HFF-Myc (cell line): ENCODE measurements around the gene TENT4B.

Source experiments
- DNase-seq: peaks from one replicate; pipeline ENCODE4 v3.0.0-alpha.2; 2011; ENCODE audit warnings: low read depth; ENCODE audit errors: extremely low read depth
- H3K4me3 ChIP-seq: replicated peaks from 2 replicates; pipeline ENCODE4 v1.5.1; 2011; ENCODE audit warnings: low read depth, mild to moderate bottlenecking, control low read depth, low read length
- TF ChIP-seq, protein P1 (sequence below): IDR thresholded peaks from 2 replicates; pipeline ENCODE4 v1.5.1; 2012; ENCODE audit warnings: mild to moderate bottlenecking, low read depth, low read length, control low read depth; ENCODE audit errors: missing control alignments

TENT4B gene

DNA sequence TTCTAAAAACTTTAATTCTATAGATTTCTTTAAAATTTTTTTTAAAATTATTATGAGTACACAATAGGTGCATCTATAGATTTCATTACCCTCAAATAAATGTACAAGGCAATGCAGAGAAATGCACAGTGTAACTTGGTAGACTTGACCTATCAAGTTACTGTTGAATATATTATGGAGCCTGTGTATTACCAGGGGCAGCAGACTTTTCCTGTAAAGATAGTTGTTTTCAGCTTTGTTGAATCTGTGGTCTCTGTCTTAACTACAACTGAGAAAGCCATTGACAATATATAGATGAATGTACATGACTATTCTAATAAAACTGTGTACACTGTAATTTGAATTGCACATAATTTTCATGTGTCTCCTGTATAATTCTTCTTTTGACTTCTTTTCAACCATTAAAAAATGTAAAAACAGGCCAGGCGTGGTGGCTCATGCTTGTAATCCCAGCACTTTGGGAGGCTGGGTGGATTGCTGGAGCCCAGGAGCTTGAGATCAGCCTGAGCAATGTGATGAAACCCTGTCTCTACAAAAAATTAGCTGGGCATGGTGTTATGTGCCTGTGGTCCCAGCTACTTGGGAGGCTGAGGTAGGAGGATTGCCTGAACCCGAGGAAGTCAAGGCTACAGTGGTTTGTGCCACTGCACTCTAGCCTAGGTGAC is 39.4 kb downstream of the TENT4B start:
- TF ChIP-seq, protein P1, sequence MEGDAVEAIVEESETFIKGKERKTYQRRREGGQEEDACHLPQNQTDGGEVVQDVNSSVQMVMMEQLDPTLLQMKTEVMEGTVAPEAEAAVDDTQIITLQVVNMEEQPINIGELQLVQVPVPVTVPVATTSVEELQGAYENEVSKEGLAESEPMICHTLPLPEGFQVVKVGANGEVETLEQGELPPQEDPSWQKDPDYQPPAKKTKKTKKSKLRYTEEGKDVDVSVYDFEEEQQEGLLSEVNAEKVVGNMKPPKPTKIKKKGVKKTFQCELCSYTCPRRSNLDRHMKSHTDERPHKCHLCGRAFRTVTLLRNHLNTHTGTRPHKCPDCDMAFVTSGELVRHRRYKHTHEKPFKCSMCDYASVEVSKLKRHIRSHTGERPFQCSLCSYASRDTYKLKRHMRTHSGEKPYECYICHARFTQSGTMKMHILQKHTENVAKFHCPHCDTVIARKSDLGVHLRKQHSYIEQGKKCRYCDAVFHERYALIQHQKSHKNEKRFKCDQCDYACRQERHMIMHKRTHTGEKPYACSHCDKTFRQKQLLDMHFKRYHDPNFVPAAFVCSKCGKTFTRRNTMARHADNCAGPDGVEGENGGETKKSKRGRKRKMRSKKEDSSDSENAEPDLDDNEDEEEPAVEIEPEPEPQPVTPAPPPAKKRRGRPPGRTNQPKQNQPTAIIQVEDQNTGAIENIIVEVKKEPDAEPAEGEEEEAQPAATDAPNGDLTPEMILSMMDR: no peak
- no peak overlapping the region for H3K4me3 ChIP-seq
- no peak for DNase-seq

DNA sequence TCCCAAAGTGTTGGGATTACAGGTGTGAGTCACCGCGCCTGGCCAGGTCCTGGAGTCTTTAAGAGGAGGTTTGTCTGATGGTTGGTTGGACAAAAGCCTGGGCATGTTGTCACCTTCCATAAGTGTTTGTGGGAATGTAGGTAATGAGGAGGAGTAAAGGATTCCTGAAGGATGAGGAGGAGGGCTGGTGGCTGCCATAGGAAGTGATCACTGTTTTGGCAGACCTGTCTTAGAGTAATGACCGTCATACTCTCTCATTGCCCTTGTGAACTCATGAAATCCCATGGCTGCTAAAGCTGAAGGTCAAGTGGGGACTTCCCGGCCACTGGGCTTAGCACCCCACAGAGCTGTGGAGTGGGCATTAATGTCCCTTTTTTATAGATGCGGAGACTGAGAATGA is 40.5 kb downstream of the TENT4B start:
- DNase-seq: no peak
- TF ChIP-seq, protein P1: no peak
- H3K4me3 ChIP-seq: no peak overlapping the region

DNA sequence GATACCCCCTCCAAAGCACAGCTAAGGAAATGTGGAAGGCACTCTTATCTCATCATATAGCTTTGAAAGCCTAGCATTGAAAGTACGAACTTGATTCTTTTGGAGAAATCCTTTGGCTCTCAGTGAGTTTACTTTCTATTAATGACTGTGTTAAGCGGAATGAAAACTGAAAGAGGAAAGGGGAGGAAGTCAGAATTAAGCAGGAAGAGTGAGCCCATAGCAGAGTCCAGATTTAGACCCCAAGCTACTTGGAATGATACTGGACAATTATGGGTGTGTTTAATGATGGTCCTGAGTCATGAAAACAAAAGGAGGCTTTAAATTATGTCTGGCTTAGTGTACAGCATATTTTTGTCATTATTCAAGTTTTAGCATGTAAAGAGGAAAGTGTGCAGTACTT is 42.2 kb downstream of the TENT4B start:
- no peak for DNase-seq
- TF ChIP-seq, protein P1: no peak
- H3K4me3 ChIP-seq: no peak overlapping the region

DNA sequence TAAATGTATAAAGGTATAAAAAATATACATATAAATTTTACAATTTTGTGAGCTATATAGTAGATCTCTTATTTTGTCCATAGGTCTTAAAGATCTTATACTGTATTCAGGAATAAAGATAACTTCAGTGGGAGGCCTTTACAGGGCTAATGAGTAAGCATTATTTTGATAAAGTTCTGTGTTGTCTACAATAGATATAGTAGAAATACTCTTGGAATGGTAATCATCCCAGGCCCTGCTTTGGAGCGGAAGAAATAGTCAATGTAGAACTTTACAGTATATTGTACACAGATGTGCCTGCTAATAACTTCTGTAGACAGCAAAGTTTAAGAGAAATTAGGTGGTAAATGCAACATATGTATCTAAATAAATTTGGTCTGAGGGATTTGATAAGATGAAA is 42.6 kb downstream of the TENT4B start:
- H3K4me3 ChIP-seq: no peak overlapping the region
- DNase-seq: no peak
- TF ChIP-seq, protein P1: no peak

DNA sequence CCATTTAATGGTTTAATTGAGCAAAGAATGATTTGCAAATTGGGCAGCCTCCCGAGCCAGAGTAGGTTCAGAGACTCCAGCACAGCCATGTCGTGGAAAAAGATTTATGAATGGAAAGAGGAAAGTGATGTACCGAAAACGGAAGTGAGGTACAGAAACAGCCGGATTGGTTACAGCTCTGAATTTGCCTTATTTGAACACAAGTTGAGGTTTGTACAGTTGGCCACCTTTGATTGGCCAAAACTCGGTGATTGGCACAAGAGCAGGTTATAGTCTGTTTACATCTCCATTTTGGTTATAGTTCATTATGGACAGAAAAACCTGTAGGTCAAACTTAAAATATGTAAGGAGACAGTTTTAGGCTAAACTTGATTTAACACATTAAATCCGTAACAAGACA is 44.5 kb downstream of the TENT4B start:
- no peak overlapping the region for H3K4me3 ChIP-seq
- TF ChIP-seq, protein P1: no peak
- DNase-seq: no peak

DNA sequence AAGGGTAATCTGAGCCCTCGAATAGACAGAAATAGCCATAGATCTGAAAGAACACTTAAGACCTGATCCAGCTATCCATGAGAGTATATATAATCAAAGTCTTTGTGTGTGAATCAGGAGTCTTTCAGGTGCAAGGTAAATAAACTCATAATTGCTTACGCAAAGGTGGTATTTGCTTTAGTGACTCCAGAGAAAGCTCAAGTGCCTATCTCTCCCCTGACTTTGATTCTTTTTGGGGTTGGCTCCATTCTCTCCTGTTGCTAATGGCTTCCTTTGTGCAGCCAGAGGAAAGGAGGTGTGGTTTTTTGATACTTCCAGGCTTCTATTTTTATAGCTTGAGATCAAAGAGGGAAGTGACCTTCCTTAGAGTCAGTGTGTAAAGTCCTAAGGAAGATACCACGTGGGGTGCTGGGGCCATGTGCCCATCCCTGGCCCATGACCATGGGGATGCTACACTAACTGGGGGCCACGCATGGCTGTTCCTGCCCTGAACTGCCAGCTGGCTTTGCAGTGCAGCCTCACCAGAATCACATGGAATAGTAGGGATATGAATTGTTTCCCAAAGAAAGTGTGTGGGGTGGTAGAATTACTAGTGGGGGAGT is 45.8 kb downstream of the TENT4B start:
- DNase-seq: no peak
- H3K4me3 ChIP-seq: no peak overlapping the region
- TF ChIP-seq, protein P1: no peak

DNA sequence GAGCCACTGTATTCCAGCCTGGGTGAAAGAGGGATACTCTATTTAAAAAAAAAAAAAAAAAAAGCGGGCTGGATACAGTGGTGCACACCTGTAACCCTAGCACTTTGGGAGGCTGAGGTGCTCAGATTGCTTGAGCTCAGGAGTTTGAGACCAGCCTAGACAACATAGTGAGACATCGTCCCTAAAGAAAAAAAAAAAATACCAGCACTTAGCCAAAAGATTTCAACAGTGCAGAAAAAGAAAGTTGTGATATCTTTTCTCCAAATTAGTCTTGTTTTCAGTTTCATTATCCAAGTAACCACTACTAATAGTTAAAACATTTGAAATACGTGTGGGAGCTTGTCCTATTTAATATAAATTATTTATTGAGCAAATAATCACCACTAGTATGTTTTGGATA is 48.7 kb downstream of the TENT4B start:
- no peak overlapping the region for H3K4me3 ChIP-seq
- TF ChIP-seq, protein P1: no peak
- no peak for DNase-seq
